GM23338 (cell line): Measurements from ENCODE around the gene B3GALT4. TPM values are rescaled to one million over a fixed set of nuclear protein-coding genes. Genes with fewer than 3 reads are reported as not detected.

Experiments used
- ATAC-seq: fragments of 200-7000 bp; cut with Tn5 transposase; 3 replicates; pipeline ENCODE4 v1.9.1; 2020
- DNase-seq: peaks from one replicate; pipeline ENCODE4 v3.0.0-alpha.2; 2015; ENCODE audit warnings: low spot score
- H2AFZ ChIP-seq: fragments of 200-600 bp; sonication (generic); 2 replicates; pipeline ENCODE4 v1.8.0; 2016; ENCODE audit warnings: antibody characterized with exemption, mild to moderate bottlenecking, moderate library complexity
- H3F3A ChIP-seq: fragments of 200-600 bp; sonication (generic); replicated peaks from 2 replicates; pipeline ENCODE4 v1.8.0; 2017; ENCODE audit warnings: antibody characterized with exemption, mixed run types, low read depth
- H3K27ac ChIP-seq: fragments of 200-600 bp; sonication (generic); 2 replicates; pipeline ENCODE4 v1.6.1; 2016; ENCODE audit warnings: low read depth
- H3K27me3 ChIP-seq: fragments of 200-600 bp; sonication (generic); 2 replicates; pipeline ENCODE4 v1.8.0; 2016; ENCODE audit warnings: mild to moderate bottlenecking, mixed run types, moderate library complexity; ENCODE audit not compliant: insufficient read depth
- H3K36me3 ChIP-seq: fragments of 200-600 bp; sonication (generic); 2 replicates; pipeline ENCODE4 v1.8.0; 2016; ENCODE audit warnings: mild to moderate bottlenecking; ENCODE audit not compliant: insufficient read depth
- H3K4me1 ChIP-seq: fragments of 200-600 bp; sonication (generic); 2 replicates; pipeline ENCODE4 v1.8.0; 2016; ENCODE audit warnings: mild to moderate bottlenecking, moderate library complexity; ENCODE audit not compliant: insufficient read depth
- H3K4me2 ChIP-seq: fragments of 200-600 bp; sonication (generic); 2 replicates; pipeline ENCODE4 v1.7.1; 2017; ENCODE audit warnings: mixed run types
- H3K4me3 ChIP-seq: fragments of 200-600 bp; sonication (generic); 2 replicates; pipeline ENCODE4 v1.6.1; 2016; ENCODE audit warnings: mixed run types
- H3K79me2 ChIP-seq: fragments of 200-600 bp; sonication (generic); replicated peaks from 2 replicates; pipeline ENCODE4 v1.8.0; 2017; ENCODE audit warnings: mild to moderate bottlenecking; ENCODE audit not compliant: insufficient read depth
- H3K9me2 ChIP-seq: fragments of 200-600 bp; sonication (generic); 2 replicates; pipeline ENCODE4 v1.8.0; 2017; ENCODE audit not compliant: insufficient read depth
- H4K20me1 ChIP-seq: fragments of 200-600 bp; sonication (generic); replicated peaks from 2 replicates; pipeline ENCODE4 v1.8.0; 2017; ENCODE audit warnings: mild to moderate bottlenecking; ENCODE audit not compliant: insufficient read depth
- H3K27ac Mint-ChIP-seq: 2 replicates; pipeline ENCODE4 v1.8.0; 2020; ENCODE audit warnings: inconsistent platforms, mild to moderate bottlenecking, moderate library complexity, mixed read lengths
- H3K27me3 Mint-ChIP-seq: 3 replicates; pipeline ENCODE4 v1.8.0; 2022; ENCODE audit warnings: low read depth, mild to moderate bottlenecking, moderate library complexity, mixed read lengths, inconsistent platforms; ENCODE audit not compliant: insufficient read depth, poor library complexity
- H3K36me3 Mint-ChIP-seq: 3 replicates; pipeline ENCODE4 v1.8.0; 2021; ENCODE audit warnings: low read depth, mild to moderate bottlenecking, inconsistent platforms, moderate library complexity, mixed read lengths
- H3K4me1 Mint-ChIP-seq: 3 replicates; pipeline ENCODE4 v1.8.0; 2020; ENCODE audit warnings: mild to moderate bottlenecking, inconsistent platforms, mixed read lengths
- H3K4me3 Mint-ChIP-seq: 3 replicates; pipeline ENCODE4 v1.8.0; 2021; ENCODE audit warnings: moderate library complexity, mild to moderate bottlenecking, inconsistent platforms, mixed read lengths
- H3K9me3 Mint-ChIP-seq: 3 replicates; pipeline ENCODE4 v1.8.0; 2020; ENCODE audit warnings: moderate library complexity, mild to moderate bottlenecking, inconsistent platforms, mixed read lengths
- EZH2 ChIP-seq: fragments of 200-600 bp; sonication (generic); IDR thresholded peaks from one replicate; pipeline ENCODE4 v1.8.0; 2017; ENCODE audit warnings: antibody characterized with exemption, mild to moderate bottlenecking, low read depth; ENCODE audit not compliant: unreplicated experiment
- EZH2phosphoT487 ChIP-seq: fragments of 200-600 bp; sonication (generic); IDR thresholded peaks from one replicate; pipeline ENCODE4 v1.8.1; 2018; ENCODE audit warnings: antibody characterized with exemption; ENCODE audit not compliant: unreplicated experiment
- JUNB ChIP-seq: IDR thresholded peaks from one replicate; pipeline ENCODE4 v1.6.1; 2016; ENCODE audit warnings: antibody characterized with exemption; ENCODE audit not compliant: unreplicated experiment
- NANOG ChIP-seq: IDR thresholded peaks from 2 replicates; pipeline ENCODE4 v1.6.1; 2016; ENCODE audit warnings: antibody characterized with exemption, borderline replicate concordance
- POLR2AphosphoS5 ChIP-seq: IDR thresholded peaks from 2 replicates; pipeline ENCODE4 v1.6.1; 2016; ENCODE audit warnings: antibody characterized with exemption, low read depth
- REST ChIP-seq: IDR thresholded peaks from one replicate; pipeline ENCODE4 v1.6.1; 2018; ENCODE audit warnings: antibody characterized with exemption; ENCODE audit not compliant: unreplicated experiment
- STAT1 ChIP-seq: IDR thresholded peaks from one replicate; pipeline ENCODE4 v1.6.1; 2016; ENCODE audit warnings: antibody characterized with exemption; ENCODE audit not compliant: unreplicated experiment
- ZNF114 ChIP-seq: fragments of 250-450 bp; sonication (Bioruptor Pico); IDR thresholded peaks from 2 replicates; pipeline ENCODE4 v1.5.0; 2020; ENCODE audit warnings: mild to moderate bottlenecking, moderate library complexity
- ZNF331 ChIP-seq: fragments of 250-450 bp; sonication (Bioruptor Pico); IDR thresholded peaks from 2 replicates; pipeline ENCODE4 v1.5.0; 2020; ENCODE audit warnings: low read depth, mild to moderate bottlenecking, moderate library complexity
- ZNF462 ChIP-seq: fragments of 250-450 bp; sonication (Bioruptor Pico); IDR thresholded peaks from 2 replicates; pipeline ENCODE4 v1.5.0; 2020; ENCODE audit warnings: mild to moderate bottlenecking, moderate library complexity
- polyA plus RNA-seq: library from polyadenylated mRNA; unstranded; fragments of >200 nt; fragmentation: Nextera tagmentation; extraction: Ambion mirVana; gene quantifications from 2 replicates; pipeline ENCODE4 v1.2.1, GENCODE V29; 2016
- total RNA-seq: library from RNA; depleted of rRNA; stranded (reverse); fragments of >200 nt; shearing (Covaris generic); gene quantifications from 2 replicates; pipeline ENCODE4 v1.2.3, GENCODE V29; 2014

The B3GALT4 gene
- total and polyA plus RNA-seq, 2 experiments from 2014 or later: 1.3 to 2.3 TPM

- Histone ChIP-seq H3K4me2 (no peak overlapping the region), H3F3A (0 out of 2 replicates have a peak, but pooled peaks cover under 1% of the 10 kb centered on the region), H3K79me2 (peaks cover 28% of the 10 kb centered on the region), H3K27ac (no peak overlapping the region), H3K36me3 (no peaks in the 10 kb centered on the region), H3K9me2 (no peaks in the 10 kb centered on the region), H2AFZ (no peak overlapping the region), H3K27me3 (no peaks in the 10 kb centered on the region), H3K4me3 (no peak overlapping the region), H4K20me1 (peaks cover 20% of the 10 kb centered on the region), H3K4me1 (no peaks in the 10 kb centered on the region)
- DNase-seq (no peak), ATAC-seq (no peak)
- Mint-ChIP-seq H3K36me3 (peaks cover 6% of the 10 kb centered on the region), H3K4me3 (no peak overlapping the region), H3K27me3 (peaks cover 14% of the 10 kb centered on the region), H3K27ac (no peak overlapping the region), H3K4me1 (peaks cover 6% of the 10 kb centered on the region; the same call in 2 of the 3 replicates), H3K9me3 (no peaks in the 10 kb centered on the region)
- TF ChIP-seq NANOG: no peak
- TF ChIP-seq POLR2AphosphoS5: 0 out of 2 replicates have a peak, but pooled peaks have one; percentile 22
Observed at GRCh38 chr6:33305052-33305451, 28.1 kb downstream of the B3GALT4 start.

GRCh38 chr6:33306356-33306755 lies 29.4 kb downstream of the B3GALT4 start:
- H3K27ac Mint-ChIP-seq: no peak overlapping the region
- no peak for TF ChIP-seq NANOG
- TF ChIP-seq ZNF462 (CRISPR knock-in tag): no peak
- no peak for TF ChIP-seq ZNF331
- no peak for TF ChIP-seq JUNB
- TF ChIP-seq STAT1: no peak
- no peak for TF ChIP-seq REST
- no peak for TF ChIP-seq EZH2phosphoT487
- no peak for TF ChIP-seq EZH2
- TF ChIP-seq ZNF114: no peak
- peaks cover 3% of the 10 kb centered on the region; the same call in 1 of the 3 replicates for H3K36me3 Mint-ChIP-seq
- H3K9me2 ChIP-seq: no peaks in the 10 kb centered on the region
- H3K4me1 ChIP-seq: no peaks in the 10 kb centered on the region; the same call in 1 of the 2 replicates
- H3K27me3 Mint-ChIP-seq: peaks cover 14% of the 10 kb centered on the region
- H2AFZ ChIP-seq: no peak overlapping the region
- H3K79me2 ChIP-seq: peaks cover 15% of the 10 kb centered on the region
- no peak overlapping the region for H3K4me3 Mint-ChIP-seq
- H4K20me1 ChIP-seq: peaks cover 11% of the 10 kb centered on the region
- no peaks in the 10 kb centered on the region for H3F3A ChIP-seq
- DNase-seq (no peak), ATAC-seq (no peak)
- no peak overlapping the region for H3K27ac ChIP-seq
- no peak overlapping the region for H3K4me3 ChIP-seq
- no peaks in the 10 kb centered on the region for H3K9me3 Mint-ChIP-seq
- H3K36me3 ChIP-seq: no peaks in the 10 kb centered on the region
- no peak overlapping the region for H3K4me2 ChIP-seq
- H3K4me1 Mint-ChIP-seq: no peaks in the 10 kb centered on the region
- no peaks in the 10 kb centered on the region for H3K27me3 ChIP-seq
